ENCODE results near the gene PPP1R14C.
"Not testable (repeated sequence)": the region's sequence is repeated elsewhere in the genome, so short reads cannot be mapped to it uniquely, and the experiment has no call there.

Gene PPP1R14C

DNA sequence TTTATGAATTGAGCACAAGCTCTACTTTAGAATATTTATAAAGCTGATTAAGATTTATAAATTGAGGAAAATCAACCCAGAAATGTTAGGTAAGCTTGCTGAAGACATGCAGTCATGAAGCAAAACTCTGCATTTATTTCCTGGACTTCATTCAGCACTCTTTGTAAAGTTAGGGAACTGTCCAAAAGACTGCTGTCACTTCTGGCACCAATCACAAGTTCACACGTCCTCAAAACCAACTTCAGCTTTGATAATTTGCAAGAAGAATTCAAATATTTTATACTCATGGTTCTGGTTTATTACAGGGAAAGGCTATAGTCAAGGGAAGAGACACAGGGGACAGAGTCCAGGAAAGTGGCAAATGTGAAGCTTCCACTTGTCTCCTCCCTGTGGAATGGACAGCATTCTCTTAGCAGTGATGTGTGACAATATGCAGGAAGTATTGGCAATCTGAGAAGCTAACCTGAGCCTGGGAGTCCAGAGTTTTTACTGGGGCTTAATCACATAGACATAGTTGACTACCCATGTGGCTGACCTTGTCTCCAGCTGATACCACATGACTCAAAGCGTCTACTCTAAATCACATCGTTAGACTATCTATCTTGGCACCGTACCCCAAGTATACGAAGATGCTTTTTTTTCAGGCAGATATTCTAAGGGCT, 85.4 kb downstream of the PPP1R14C start:
- DNase-seq: no peak

DNA sequence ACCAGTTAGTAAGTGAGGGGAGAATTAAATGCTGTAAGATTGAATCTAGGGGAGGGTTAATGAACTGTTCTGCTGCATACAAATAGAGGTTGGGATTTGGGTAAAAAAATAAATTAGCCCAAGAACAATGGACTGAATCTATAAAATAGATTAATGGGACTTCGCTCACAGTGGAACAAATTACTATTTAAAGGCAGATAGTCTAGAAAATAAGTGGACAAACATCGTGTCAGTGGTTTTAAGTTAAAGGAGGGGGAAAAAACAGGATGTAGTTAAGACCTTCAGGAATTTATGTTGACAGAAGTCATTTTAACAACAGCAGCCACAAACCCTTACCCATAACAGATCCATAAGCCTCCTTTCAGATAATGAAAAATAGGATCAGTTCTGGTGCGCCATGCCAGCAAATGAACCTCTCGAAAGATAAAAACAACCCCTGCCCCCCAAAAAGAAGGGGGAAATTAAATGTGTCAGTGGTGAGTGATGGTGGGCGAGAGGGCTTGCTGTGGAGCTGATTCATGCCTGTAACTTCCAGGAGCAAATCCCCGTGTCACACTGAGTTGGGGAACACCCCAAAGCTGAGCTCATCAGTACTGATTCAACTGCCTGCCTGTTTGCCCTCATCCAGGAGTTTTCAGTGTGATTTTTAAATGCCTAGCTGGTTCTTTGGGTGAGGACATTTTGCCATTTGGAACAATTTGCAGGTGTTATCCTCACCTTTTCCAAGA, 86.8 kb downstream of the PPP1R14C start:
- no peak for DNase-seq

- DNase-seq: no peak
Measured at GRCh38 chr6:150230164-150230561, 87.3 kb downstream of the PPP1R14C start.

- no peak for DNase-seq
Measured at GRCh38 chr6:150230832-150231524, 88.1 kb downstream of the PPP1R14C start.

- DNase-seq: no peak
Measured at GRCh38 chr6:150231525-150231850, 88.6 kb downstream of the PPP1R14C start.

DNA sequence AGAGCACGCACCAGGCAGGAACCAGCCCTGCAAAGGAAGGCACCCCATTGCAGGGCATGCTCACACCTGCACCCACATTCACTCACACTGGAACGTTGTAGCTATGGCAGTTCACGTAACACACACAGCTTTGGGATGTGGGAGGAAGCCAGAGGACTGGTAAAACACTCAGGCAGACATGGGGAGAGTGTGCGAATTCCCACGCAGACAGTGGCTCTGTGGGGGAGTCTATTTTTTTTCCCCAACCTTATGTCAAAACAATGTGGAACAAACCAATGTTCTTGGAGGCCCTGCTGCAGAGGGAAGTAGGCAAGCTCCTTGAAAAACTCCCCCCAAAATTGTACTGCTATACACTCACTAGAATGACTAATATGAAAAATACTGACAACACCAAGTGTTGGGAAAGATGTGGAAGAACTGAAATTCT, 91.0 kb downstream of the PPP1R14C start:
- DNase-seq: no peak

GRCh38 chr6:150235218-150235617, 92.4 kb downstream of the PPP1R14C start:
- no peak for DNase-seq

GRCh38 chr6:150236114-150236513, 93.3 kb downstream of the PPP1R14C start:
- DNase-seq: no peak

DNA sequence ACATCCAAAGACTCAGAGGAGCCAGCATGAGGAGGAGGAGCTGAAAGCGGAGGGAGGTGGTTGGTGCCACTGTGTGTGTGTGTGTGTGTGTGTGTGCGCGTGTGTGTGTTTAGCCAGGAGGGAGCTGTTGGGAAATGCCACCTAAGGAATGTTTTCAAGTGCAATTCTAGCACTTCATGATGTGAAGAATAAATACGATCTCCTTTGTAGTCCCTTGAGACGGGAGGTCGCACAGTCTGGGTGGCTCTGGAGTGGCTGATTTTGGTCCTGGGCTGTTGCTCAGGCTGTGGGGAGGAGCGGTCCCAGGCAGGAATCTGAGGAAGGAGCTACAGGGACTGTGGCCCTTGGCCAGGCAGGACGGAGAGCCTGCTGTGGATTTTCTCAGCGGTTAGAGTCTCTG, 93.7 kb downstream of the PPP1R14C start:
- DNase-seq: no peak

DNA sequence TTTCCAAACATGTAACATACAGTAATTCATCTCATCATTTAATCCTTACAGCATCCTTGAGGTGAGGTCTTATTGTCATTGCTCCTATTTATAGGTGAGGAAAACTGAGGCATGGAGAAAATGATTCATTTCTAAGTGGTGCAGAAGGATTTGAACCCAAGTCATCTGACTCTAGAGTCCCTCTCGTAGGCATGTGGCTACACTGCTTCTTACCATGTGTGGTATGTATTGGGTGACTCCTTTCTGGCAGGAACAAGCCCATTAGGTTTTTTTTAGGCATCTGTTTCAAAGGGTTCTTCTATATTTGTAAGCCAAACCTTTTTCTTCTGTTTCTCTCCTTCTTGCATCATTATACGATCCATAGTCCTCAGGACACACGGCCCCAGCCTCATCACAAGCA, 94.8 kb downstream of the PPP1R14C start:
- DNase-seq: no peak

GRCh38 chr6:150238336-150238741, 95.5 kb downstream of the PPP1R14C start:
- no peak for DNase-seq

GRCh38 chr6:150238846-150239407, 96.1 kb downstream of the PPP1R14C start:
- DNase-seq: no peak

GRCh38 chr6:150241756-150242155, 98.9 kb downstream of the PPP1R14C start:
- not testable (repeated sequence) for DNase-seq

GRCh38 chr6:150243620-150244314, 100.9 kb downstream of the PPP1R14C start:
- DNase-seq: no peak

- DNase-seq: no peak
Measured at GRCh38 chr6:150245148-150245935, 102.5 kb downstream of the PPP1R14C start.

GRCh38 chr6:150247803-150248202, 105.0 kb downstream of the PPP1R14C start:
- no peak for DNase-seq

DNA sequence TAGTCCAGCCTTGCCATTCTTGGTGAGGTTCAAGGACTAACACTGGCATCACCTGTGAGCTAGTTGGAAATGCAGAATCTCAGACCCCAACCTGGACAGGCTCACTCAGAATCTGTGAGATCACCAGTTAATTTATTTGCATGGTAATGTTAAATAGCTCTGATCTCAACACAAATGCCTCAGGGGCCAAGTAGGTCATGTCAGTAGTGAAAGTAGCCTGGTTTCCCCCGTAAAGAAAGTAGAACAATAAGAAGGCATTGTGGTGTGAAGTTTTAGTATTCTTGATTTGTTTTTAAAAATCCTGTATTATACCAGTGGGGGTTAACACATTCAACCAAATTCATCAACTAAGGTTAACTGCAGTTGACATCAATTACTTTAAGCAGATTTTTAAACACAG, 105.5 kb downstream of the PPP1R14C start:
- DNase-seq: no peak

DNA sequence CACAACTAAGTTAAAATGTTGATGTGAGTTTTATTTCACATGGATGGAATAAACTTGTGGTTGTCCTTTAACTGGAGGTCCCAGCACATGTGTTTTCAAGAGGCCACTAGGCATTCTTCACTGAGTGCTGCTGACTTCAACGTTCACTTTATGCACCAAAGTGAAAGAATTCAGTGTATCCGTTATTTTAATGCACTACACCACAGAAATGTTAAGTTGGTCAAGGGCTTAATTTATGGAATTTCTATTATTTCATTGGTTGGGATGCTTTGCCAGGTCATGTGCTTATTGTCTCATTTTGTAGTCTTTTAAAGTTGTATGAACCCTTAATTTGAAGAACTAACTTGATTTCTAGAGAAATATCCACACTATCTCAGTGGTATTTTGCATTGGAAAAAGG, 106.4 kb downstream of the PPP1R14C start:
- no peak for DNase-seq

GRCh38 chr6:150250826-150251225, 108.0 kb downstream of the PPP1R14C start:
- no peak for DNase-seq

GRCh38 chr6:150251566-150252186, 108.8 kb downstream of the PPP1R14C start:
- DNase-seq: no peak

DNA sequence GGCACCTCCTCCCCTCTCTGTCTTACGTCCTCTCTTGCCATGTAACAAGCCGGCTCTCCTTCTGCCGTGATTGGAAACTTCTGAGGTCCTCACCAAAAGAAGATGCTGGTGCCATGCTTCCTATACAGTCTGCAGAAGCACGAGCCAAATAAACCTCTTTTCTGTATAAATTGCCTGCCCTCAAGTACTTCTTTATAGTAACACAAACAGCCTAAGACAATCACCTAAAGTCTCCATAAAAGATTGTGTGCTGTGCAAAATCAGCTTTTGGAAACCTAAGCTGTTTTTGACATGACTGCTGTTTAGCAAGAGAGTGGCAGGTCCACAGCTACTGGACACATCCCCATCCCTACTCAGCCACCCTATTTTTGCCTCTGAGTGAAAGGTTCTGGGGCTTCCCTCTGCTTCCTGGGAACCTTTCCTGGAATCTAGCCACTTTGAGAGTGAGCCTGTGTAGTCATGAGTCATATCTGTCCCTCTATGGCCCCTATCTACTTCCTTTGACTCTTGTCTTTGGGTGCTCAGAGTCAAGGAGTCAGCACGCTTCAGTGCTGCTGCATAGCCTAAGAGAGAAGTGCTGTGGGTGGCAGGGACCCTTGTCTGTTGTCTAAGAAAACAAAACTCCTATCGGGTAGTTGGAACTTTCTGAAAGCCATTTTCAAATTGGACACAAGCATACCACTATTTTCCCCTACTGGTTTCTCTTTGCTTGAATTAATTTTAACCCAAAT, 110.0 kb downstream of the PPP1R14C start:
- DNase-seq: no peak
